ENCODE data around the gene NPHP4.

DNA sequence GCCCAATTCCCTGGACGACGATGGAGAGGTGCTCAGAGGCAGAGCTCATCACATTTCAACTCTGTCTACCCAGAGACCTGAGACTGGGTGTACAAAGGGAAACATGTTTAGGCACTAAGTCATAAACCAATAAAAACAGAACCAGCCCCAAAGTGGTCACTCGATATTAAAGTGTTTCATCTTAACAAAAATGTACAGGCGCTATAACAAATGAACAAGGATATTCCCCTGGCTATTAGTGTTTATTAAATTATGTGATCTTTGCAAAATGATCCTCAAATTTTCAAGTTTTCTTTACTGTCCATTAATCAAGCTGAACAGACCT is 43.6 kb downstream of the NPHP4 start:
- TF ChIP-seq, protein P1, sequence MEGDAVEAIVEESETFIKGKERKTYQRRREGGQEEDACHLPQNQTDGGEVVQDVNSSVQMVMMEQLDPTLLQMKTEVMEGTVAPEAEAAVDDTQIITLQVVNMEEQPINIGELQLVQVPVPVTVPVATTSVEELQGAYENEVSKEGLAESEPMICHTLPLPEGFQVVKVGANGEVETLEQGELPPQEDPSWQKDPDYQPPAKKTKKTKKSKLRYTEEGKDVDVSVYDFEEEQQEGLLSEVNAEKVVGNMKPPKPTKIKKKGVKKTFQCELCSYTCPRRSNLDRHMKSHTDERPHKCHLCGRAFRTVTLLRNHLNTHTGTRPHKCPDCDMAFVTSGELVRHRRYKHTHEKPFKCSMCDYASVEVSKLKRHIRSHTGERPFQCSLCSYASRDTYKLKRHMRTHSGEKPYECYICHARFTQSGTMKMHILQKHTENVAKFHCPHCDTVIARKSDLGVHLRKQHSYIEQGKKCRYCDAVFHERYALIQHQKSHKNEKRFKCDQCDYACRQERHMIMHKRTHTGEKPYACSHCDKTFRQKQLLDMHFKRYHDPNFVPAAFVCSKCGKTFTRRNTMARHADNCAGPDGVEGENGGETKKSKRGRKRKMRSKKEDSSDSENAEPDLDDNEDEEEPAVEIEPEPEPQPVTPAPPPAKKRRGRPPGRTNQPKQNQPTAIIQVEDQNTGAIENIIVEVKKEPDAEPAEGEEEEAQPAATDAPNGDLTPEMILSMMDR (IDR thresholded peaks at IDR 0.05): no peak
- TF ChIP-seq POLR2A (IDR thresholded peaks at IDR 0.05): no peak

Data from right lobe of liver (tissue), 4 donors.